PFSK-1 (cell line): ENCODE data around the gene FITM1.

ENCODE experiments used
- POLR2AphosphoS5 ChIP-seq: IDR thresholded peaks from 2 replicates; pipeline ENCODE4 v1.6.1; 2012; ENCODE audit warnings: low read depth, mild to moderate bottlenecking, control low read depth, low read length, moderate library complexity
- SIN3A ChIP-seq: IDR thresholded peaks from 2 replicates; pipeline ENCODE4 v1.6.1; 2012; ENCODE audit warnings: mild to moderate bottlenecking, low read length, moderate library complexity, borderline replicate concordance; ENCODE audit not compliant: insufficient read depth

DNA sequence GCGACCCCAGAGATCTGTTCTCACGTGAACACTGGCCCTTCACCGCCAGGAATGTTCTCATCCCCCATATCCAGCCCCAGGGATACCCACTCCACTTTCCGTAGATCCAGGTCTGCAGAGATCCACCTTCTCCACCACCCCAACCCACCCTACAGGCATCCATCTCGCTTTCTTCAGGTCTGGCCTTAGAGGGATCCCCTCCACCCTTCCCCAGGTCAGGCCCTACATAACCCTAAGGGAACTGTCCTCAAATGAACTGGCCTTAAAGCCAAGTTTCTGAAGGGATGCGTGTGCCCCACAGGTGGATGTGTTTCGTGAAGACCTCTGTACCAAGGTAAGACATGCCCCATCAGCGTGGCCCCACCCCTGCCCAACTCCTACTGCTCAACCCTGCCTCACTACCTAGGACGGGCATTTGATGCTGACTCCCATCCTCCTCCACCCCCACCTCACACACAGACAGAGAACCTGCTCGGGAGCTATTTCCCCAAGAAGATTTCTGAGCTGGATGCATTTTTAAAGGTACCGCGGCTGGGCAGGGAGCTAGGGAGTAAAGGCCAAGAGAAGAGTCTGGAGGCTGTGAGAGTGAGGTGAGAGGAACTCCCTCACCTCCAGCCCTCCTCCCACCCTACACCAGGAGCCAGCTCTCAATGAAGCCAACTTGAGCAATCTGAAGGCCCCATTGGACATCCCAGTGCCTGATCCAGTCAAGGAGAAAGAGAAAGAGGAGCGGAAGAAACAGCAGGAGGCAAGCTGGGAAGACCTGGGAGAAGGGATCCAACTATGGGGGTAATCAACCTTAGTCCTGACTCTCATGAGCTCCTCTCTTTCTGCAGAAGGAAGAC is 6.4 kb downstream of the FITM1 start:
- TF ChIP-seq SIN3A (no peak), POLR2AphosphoS5 (no peak)
